Large intestine (tissue), 3 donors: ENCODE data around the gene ACVRL1. TPM values are rescaled to one million over a fixed set of nuclear protein-coding genes. Genes with fewer than 3 reads are reported as not detected.

Experiments
- DNase-seq, 2 donors: peaks; one replicate each; pipeline versions ENCODE4 v3.0.0 to v3.0.0-alpha.2; 2013
- H3K27ac ChIP-seq: one replicate; pipeline ENCODE4 v1.5.1; 2013; ENCODE audit warnings: low read length
- H3K27me3 ChIP-seq: 2 replicates; pipeline ENCODE4 v1.6.1; 2013; ENCODE audit warnings: low read length; ENCODE audit not compliant: control insufficient read depth, insufficient read depth
- H3K36me3 ChIP-seq: 2 replicates; pipeline ENCODE4 v1.6.1; 2013; ENCODE audit warnings: low read length; ENCODE audit not compliant: control insufficient read depth, insufficient read depth
- H3K4me1 ChIP-seq: one replicate; pipeline ENCODE4 v1.6.1; 2013; ENCODE audit warnings: low read length; ENCODE audit not compliant: control insufficient read depth, insufficient read depth
- H3K4me3 ChIP-seq: one replicate; pipeline ENCODE4 v1.5.1; 2013; ENCODE audit warnings: low read length
- H3K9me3 ChIP-seq: one replicate; pipeline ENCODE4 v1.6.1; 2013; ENCODE audit warnings: mild to moderate bottlenecking, low read depth, low read length, moderate library complexity; ENCODE audit not compliant: control insufficient read depth
- WGBS: methylation state at CpG from one replicate; pipeline ENCODE4 v1.1.5; 2013; ENCODE audit warnings: low lambda C conversion rate; ENCODE audit not compliant: insufficient coverage; 5-methylcytosine and 5-hydroxymethylcytosine counted together
- polyA plus RNA-seq: library from polyadenylated mRNA; unstranded; fragments of 120-200 nt; gene quantifications from one replicate; pipeline ENCODE4 v1.2.1, GENCODE V29; 2013

ACVRL1 gene
- polyA plus RNA-seq, 1 donor = 17.7 TPM

DNA sequence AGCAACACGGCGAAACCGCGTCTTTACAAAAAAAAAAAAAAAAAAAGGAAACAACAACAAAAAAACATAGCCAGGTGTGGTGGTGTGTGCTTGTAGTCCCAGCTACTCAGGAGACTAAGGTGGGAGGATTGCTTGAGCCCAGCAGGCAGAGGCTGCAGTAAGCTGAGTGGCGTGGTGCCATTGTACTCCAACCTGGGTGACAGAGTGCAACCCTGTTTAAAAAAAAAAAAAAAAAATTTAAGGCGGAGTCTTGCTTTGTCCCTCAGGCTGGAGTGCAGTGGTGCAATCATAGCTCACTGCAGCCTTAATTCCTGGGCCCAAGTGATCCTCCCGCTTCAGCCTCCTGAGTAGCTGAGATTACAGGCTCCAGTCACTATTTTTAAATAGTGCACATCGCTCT is 40.5 kb upstream of the ACVRL1 start:
- Histone ChIP-seq H3K27ac (no peak overlapping the region), H3K4me3 (no peak overlapping the region), H3K9me3 (peaks cover 3% of the 10 kb centered on the region), H3K36me3 (no peaks in the 10 kb centered on the region), H3K4me1 (peaks cover 40% of the 10 kb centered on the region), H3K27me3 (peaks cover 23% of the 10 kb centered on the region)
- WGBS = no CpG with 5 or more reads among the region's 8 CpGs
- peak in 1 of 2 donors; percentile 49 for DNase-seq

DNA sequence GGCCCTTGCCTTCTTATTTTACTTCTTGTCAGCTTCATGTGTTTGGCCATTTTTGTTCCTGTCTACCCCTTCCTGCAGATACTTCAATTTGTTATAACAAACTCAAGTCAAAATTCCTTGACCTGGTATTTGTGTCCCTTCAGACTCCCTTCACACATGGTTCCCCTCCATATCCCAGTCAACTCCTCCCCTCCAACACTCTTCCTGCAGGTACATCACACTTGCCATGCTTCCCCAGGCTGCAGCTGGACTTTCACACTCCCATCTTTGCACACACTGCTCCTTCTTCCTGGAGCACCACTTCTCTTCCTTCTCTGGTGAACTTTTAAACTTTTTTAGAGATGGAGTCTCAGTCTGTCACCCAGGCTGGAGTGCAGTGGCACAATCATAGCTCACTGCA is 39.9 kb upstream of the ACVRL1 start:
- Histone ChIP-seq H3K36me3 (no peaks in the 10 kb centered on the region), H3K9me3 (peaks cover 3% of the 10 kb centered on the region), H3K4me3 (no peak overlapping the region), H3K4me1 (peaks cover 40% of the 10 kb centered on the region), H3K27ac (no peak overlapping the region), H3K27me3 (peaks cover 23% of the 10 kb centered on the region)
- DNase-seq = no peak

DNA sequence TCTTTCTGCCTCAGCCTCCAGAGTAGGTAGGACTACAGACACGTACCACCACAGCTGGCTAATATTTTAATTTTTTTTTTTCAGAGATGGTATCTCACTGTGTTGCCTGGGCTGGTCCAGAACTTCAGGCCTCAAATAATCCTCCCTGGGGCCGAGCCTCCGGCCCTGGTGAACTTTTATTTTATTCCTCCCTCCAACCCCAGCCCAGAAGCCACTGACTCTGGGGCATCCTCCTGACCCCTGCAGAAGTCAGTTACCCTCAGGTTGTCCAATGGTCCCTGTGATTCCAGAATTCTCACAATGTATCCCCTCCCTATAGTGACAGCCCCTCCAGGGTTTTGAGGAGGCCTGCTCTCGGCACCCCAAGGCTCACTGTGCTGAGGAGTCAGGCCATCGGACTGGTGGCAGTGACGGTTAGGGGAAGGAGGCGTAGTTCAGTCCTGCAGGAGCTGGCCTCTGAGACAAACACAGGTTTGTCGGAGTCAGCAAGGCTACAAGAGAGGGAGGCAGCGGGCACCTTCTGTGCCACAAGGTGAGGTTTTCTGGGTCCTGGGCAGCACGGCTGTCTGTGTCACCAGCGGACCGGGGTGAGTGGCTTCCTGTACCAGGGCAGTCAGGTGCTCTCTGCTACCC is 39.4 kb upstream of the ACVRL1 start:
- Histone ChIP-seq H3K27ac (no peak overlapping the region), H3K9me3 (peaks cover 3% of the 10 kb centered on the region), H3K4me1 (peaks cover 40% of the 10 kb centered on the region), H3K27me3 (peaks cover 23% of the 10 kb centered on the region), H3K4me3 (no peak overlapping the region), H3K36me3 (no peaks in the 10 kb centered on the region)
- no CpG with 5 or more reads among the region's 12 CpGs for WGBS
- DNase-seq = no peak

DNA sequence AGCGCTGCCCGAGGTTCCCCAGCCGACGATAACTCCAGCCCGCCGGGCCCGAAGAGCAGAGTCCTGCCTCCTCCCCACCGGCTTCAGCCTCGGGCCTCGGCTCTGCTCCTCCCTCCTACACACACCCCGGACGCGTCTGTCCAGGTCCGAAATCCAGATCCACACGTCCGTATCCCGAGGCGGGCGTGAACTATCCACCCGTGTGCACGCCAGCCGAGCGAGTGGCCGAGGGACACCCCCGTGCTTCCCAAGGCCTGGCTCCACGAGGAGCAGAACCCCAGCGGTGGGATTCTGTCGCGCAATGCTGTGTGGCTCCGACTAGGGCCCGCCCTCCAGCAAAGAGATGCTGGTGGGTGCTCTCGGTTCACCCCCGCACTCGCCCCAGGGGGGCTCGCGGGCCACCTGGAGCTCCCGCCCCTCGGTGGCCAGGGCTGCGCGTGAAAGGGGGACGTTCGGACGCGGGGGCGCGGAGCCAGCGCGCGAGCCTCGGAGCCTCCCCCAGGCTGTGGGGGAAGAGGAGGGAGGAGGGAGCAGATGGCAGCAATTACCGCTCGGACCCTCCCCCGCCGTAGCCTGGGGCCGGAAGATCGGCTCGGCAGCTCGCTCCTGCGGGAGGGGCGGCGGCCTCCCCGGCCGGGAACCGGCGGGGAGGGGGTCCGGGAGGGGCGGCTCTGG is 38.3 kb upstream of the ACVRL1 start:
- DNase-seq = peak in 1 of 2 donors; percentile 68
- no CpG with 5 or more reads among the region's 67 CpGs for WGBS
- Histone ChIP-seq H3K9me3 (peaks cover 2% of the 10 kb centered on the region), H3K4me1 (peaks cover 32% of the 10 kb centered on the region), H3K4me3 (peak overlapping the region; percentile 36), H3K27ac (no peak overlapping the region), H3K27me3 (peaks cover 23% of the 10 kb centered on the region), H3K36me3 (no peaks in the 10 kb centered on the region)

DNA sequence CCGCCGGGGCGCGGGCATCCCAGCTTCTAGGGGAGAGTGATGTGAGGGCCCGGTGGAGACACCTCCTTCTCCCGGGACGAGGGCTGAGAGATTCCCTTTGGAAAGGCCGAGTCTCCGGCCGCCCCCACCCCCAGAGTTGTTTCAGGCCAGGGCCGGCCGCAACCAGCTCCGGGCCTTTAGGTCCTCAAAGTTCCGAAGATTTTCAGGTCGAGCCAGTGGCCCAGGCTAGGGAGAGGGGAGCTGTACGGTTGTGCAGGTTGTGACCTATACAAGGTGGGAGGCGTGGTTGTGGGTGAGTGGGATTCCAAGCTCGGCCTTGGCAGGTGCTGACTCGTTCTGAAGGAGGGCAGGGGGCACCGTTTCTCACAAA is 37.8 kb upstream of the ACVRL1 start:
- Histone ChIP-seq H3K9me3 (no peaks in the 10 kb centered on the region), H3K4me3 (no peak overlapping the region), H3K4me1 (peaks cover 27% of the 10 kb centered on the region), H3K27ac (no peak overlapping the region), H3K27me3 (peaks cover 23% of the 10 kb centered on the region), H3K36me3 (no peaks in the 10 kb centered on the region)
- no peak for DNase-seq
- no CpG with 5 or more reads among the region's 20 CpGs for WGBS

DNA sequence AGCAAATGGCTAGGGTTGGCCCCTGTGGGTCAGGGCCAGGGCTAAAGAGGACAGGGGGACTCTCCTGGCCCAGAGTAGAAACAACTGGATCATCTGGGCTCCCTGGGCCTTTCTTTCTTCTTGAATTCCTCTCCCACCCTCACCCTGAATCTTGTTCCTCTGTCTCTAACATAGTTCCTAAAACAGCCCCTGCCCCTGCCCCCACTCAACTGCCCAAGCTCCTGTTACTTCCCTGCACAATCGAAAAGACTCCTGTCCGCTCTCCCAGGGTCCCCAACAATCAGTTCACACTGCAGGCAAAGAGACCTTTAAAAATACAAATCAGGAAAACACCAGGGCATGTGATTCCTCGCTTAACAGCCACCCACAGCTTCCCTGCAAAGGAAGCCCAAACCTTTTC is 37.4 kb upstream of the ACVRL1 start:
- Histone ChIP-seq H3K4me1 (peaks cover 23% of the 10 kb centered on the region), H3K27ac (no peak overlapping the region), H3K4me3 (no peak overlapping the region), H3K36me3 (no peaks in the 10 kb centered on the region), H3K27me3 (peaks cover 23% of the 10 kb centered on the region), H3K9me3 (no peaks in the 10 kb centered on the region)
- 100% methylated on average over 1 of the region's 3 CpGs for WGBS
- no peak for DNase-seq

DNA sequence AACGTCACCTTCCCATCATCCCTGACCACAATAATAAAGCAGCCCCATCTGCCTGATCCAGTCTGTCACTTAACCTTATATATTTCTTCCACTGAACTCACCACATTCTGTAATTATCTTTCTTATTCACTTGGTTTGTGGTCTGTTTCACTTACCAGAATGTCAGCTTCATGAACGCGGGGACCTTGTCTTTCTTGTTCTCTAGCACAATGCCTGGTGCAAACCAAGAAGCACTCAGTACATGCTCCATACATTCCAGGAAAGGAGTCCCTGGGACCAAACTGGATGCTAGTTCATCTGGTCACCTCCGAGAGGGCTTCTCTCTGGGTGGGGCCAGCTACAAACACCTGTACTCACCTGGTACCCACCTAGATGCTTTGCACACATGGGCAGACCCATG is 36.8 kb upstream of the ACVRL1 start:
- H3K9me3 ChIP-seq = no peaks in the 10 kb centered on the region
- H3K36me3 ChIP-seq = no peaks in the 10 kb centered on the region
- no peak for DNase-seq
- H3K27me3 ChIP-seq = peaks cover 23% of the 10 kb centered on the region
- H3K27ac ChIP-seq = no peak overlapping the region
- peaks cover 17% of the 10 kb centered on the region for H3K4me1 ChIP-seq
- WGBS = no CpG with 5 or more reads among the region's 4 CpGs
- no peak overlapping the region for H3K4me3 ChIP-seq

DNA sequence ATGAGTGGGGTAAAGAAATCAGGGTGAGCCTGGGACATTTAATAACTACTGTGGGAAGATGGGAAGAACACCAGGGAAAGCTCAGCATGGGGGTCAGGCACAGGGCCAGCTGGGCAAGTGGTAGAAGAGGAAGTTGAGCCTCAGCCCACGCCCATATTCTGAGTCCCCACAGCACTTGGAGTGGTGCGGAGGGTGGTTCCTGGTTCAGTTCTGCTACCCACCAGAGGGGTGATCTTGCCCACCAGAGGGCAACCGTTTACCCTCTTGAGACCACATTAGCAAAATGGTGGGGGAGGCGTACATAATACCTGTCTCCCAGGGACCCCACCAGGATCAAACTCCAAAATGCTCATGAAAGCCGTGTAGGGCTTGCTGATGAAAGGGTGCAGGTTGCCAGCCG is 36.2 kb upstream of the ACVRL1 start:
- Histone ChIP-seq H3K9me3 (no peaks in the 10 kb centered on the region), H3K27ac (no peak overlapping the region), H3K4me1 (peaks cover 11% of the 10 kb centered on the region), H3K27me3 (peaks cover 23% of the 10 kb centered on the region), H3K4me3 (no peak overlapping the region), H3K36me3 (no peaks in the 10 kb centered on the region)
- WGBS = no CpG with 5 or more reads among the region's 6 CpGs
- DNase-seq = no peak

DNA sequence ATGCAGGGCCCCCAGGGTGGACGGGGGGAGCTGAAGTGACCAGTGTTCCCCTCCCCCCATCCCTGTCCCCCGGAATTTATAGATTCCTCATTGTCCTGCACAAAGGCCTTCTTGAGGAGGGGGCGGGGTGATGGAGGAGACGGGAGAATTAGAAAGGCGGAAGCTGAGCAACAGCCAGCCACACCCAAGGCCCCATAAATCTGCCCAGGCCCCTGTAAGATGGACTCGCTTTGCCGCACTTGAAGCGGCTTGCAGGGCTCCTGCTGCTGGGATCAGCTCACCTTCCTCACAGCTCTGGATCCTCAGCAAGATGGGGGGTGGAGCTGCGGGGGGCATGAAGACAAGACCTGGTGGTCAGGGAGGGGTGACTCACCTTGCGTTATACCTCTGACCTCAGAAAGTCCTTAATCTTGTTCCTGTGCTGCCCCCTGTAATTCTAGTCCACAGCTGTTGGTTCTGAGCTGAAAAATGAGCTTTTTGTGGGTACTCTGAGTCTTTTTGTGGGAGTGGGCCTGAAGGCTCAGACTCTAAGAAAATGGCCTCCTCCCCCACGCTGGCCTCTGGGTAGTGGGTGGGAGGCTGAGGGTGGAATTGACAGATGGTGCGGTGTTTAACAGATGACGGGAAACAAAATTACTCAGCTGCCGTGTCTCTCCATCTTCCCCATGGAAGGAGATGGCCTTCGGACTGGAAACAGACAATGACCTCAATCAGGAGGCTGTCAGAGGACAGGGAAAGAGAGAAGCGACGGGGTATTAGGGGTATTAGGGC is 35.2 kb upstream of the ACVRL1 start:
- Histone ChIP-seq H3K9me3 (no peaks in the 10 kb centered on the region), H3K27me3 (peaks cover 23% of the 10 kb centered on the region), H3K4me3 (no peak overlapping the region), H3K36me3 (no peaks in the 10 kb centered on the region), H3K27ac (no peak overlapping the region), H3K4me1 (peaks cover 8% of the 10 kb centered on the region)
- WGBS = no CpG with 5 or more reads among the region's 17 CpGs
- DNase-seq = no peak

DNA sequence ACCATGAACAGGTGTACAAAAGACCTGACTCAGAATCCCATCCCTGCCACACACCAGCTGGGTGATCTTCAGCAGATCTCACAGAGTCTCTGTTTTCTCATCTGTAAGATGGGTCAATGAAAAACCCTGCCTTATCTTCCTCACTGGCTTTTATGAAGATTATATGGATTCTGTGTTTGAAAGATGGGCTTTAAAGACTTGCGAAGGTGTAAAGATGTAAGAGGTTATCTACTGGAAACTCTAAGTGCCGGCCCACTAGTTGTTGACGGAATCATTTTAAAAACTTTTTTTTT is 34.7 kb upstream of the ACVRL1 start:
- H3K27ac ChIP-seq = no peak overlapping the region
- no peak overlapping the region for H3K4me3 ChIP-seq
- WGBS = 100% methylated on average over 1 of the region's 3 CpGs
- H3K27me3 ChIP-seq = peaks cover 23% of the 10 kb centered on the region
- DNase-seq = no peak
- no peaks in the 10 kb centered on the region for H3K9me3 ChIP-seq
- H3K36me3 ChIP-seq = no peaks in the 10 kb centered on the region
- peaks cover 8% of the 10 kb centered on the region for H3K4me1 ChIP-seq
